ENCODE measurements around the gene GPR35. TPM values are rescaled to one million over a fixed set of nuclear protein-coding genes. Genes with fewer than 3 reads are reported as not detected.

Gene GPR35
- 3.1 TPM for total RNA-seq (ENCODE audit: insufficient read depth, low replicate concordance)

- DNase-seq (ENCODE audit: low spot score): peak; percentile 74
Observed at GRCh38 chr2:240624950-240625621, at the start of gene GPR35. TSS of gene GPR35 (plus strand) at chr2:240625480. CDS start at chr2:240629953, 4,473 bp downstream.

- no peak for DNase-seq (ENCODE audit: low spot score)
Observed at GRCh38 chr2:240576036-240576435, 49.2 kb upstream of the GPR35 start.

GRCh38 chr2:240576436-240577205 is 48.7 kb upstream of the GPR35 start:
- no peak for DNase-seq (ENCODE audit: low spot score)

GRCh38 chr2:240577281-240578109 is 47.8 kb upstream of the GPR35 start:
- no peak for DNase-seq (ENCODE audit: low spot score)

GRCh38 chr2:240578110-240578450 is 47.2 kb upstream of the GPR35 start:
- DNase-seq (ENCODE audit: low spot score): no peak

GRCh38 chr2:240578488-240578887 is 46.8 kb upstream of the GPR35 start:
- no peak for DNase-seq (ENCODE audit: low spot score)

- no peak for DNase-seq (ENCODE audit: low spot score)
Observed at GRCh38 chr2:240579071-240579762, 46.1 kb upstream of the GPR35 start.

GRCh38 chr2:240579771-240580614 is 45.3 kb upstream of the GPR35 start:
- DNase-seq (ENCODE audit: low spot score): peak; percentile 75

- no peak for DNase-seq (ENCODE audit: low spot score)
Observed at GRCh38 chr2:240581811-240582210, 43.5 kb upstream of the GPR35 start.

GRCh38 chr2:240582781-240583180 is 42.5 kb upstream of the GPR35 start:
- no peak for DNase-seq (ENCODE audit: low spot score)

- no peak for DNase-seq (ENCODE audit: low spot score)
Observed at GRCh38 chr2:240583774-240584173, 41.5 kb upstream of the GPR35 start.

GRCh38 chr2:240584486-240585031 is 40.7 kb upstream of the GPR35 start:
- DNase-seq (ENCODE audit: low spot score): no peak

- DNase-seq (ENCODE audit: low spot score): no peak
Observed at GRCh38 chr2:240585101-240585500, 40.2 kb upstream of the GPR35 start.

GRCh38 chr2:240585681-240586197 is 39.5 kb upstream of the GPR35 start:
- no peak for DNase-seq (ENCODE audit: low spot score)

- DNase-seq (ENCODE audit: low spot score): peak; percentile 99
Observed at GRCh38 chr2:240586198-240586918, 38.9 kb upstream of the GPR35 start, which contains the start of gene CAPN10. TSS of gene CAPN10 (plus strand) at chr2:240586734. CDS start at chr2:240586912, 178 bp downstream.

GRCh38 chr2:240586919-240587800 is 38.1 kb upstream of the GPR35 start:
- DNase-seq (ENCODE audit: low spot score): peak; percentile 19

GRCh38 chr2:240588006-240588655 is 37.1 kb upstream of the GPR35 start:
- DNase-seq (ENCODE audit: low spot score): no peak

GRCh38 chr2:240588669-240589068 is 36.6 kb upstream of the GPR35 start:
- DNase-seq (ENCODE audit: low spot score): no peak
